K562 (cell line): ENCODE measurements around the gene BSDC1. TPM values are rescaled to one million over a fixed set of nuclear protein-coding genes. Genes with fewer than 3 reads are reported as not detected.

ENCODE experiments used
- ATAC-seq: fragments of 200-7000 bp; cut with Tn5 transposase; 3 replicates; pipeline ENCODE4 v1.9.1; 2020; ENCODE audit warnings: moderate library complexity
- BruUV-seq: library from RNA; stranded (reverse); fragments of 400-500 nt; replicated peaks from 2 replicates; lab custom pipeline; 2021; lab: Mats Ljungman, UMichigan
- CTCF ChIA-PET: fragments of 300-600 bp; formaldehyde crosslinking; extraction: SDS; loops from one replicate; lab custom pipeline; 2021; ENCODE audit warnings: low intra/inter-chr PET ratio; lab: Yijun Ruan, JAX
- POLR2A ChIA-PET: fragments of 300-600, 350-650 bp; sonication (Branson Sonifier 250); formaldehyde crosslinking; extraction: SDS; loops from one replicate; lab custom pipeline; 2021; ENCODE audit warnings: antibody characterized with exemption, inconsistent platforms; lab: Yijun Ruan, JAX
- DNase-seq, 4 experiments: peaks; one replicate each; pipeline versions ENCODE4 v3.0.0 to v3.0.0-alpha.2; 2011 to 2018; ENCODE audit warnings: low spot score in 3 of 4, mixed read lengths in 3 of 4; ENCODE audit errors: extremely low read depth in 1 of 4
- FAIRE-seq: peaks from 2 replicates; lab custom pipeline; 2011; peaks lifted over from hg19 to GRCh38; lab: Jason Lieb, UNC
- H2AFZ ChIP-seq: 2 replicates; pipeline ENCODE4 v1.6.0; 2011; ENCODE audit warnings: low read depth, low read length, control low read depth, inconsistent platforms
- H3K27ac ChIP-seq: fragments of 200-600 bp; 3 replicates; pipeline ENCODE4 v1.8.0; 2011; ENCODE audit warnings: low read depth, mild to moderate bottlenecking, control low read depth, inconsistent platforms, low read length, moderate library complexity, mixed read lengths; ENCODE audit errors: extremely low read depth
- H3K27me3 ChIP-seq, 2 experiments: fragments of 300-600 bp in 1 of 2; 2 replicates in 1 of 2; 3 replicates in 1 of 2; pipeline versions ENCODE4 v1.6.0 to v1.8.0; 2011; ENCODE audit warnings: inconsistent platforms in 2 of 2, low read length in 2 of 2, mild to moderate bottlenecking in 1 of 2, mixed read lengths in 1 of 2, moderate library complexity in 1 of 2; ENCODE audit not compliant: control insufficient read depth in 2 of 2, insufficient read depth in 2 of 2
- H3K36me3 ChIP-seq: fragments of 300-600 bp; 3 replicates; pipeline ENCODE4 v1.8.0; 2011; ENCODE audit warnings: mild to moderate bottlenecking, low read length, inconsistent platforms; ENCODE audit not compliant: control insufficient read depth, insufficient read depth
- H3K4me1 ChIP-seq, 2 experiments: fragments of 200-600 bp in 1 of 2; replicated peaks in 1 of 2; 2 replicates in 1 of 2; 3 replicates in 1 of 2; pipeline versions ENCODE4 v1.5.1 to v1.8.0; 2011; ENCODE audit warnings: inconsistent platforms in 2 of 2, low read length in 2 of 2, mild to moderate bottlenecking in 1 of 2, mixed read lengths in 1 of 2, moderate library complexity in 1 of 2; ENCODE audit not compliant: control insufficient read depth in 2 of 2, insufficient read depth in 2 of 2
- H3K4me2 ChIP-seq: 2 replicates; pipeline ENCODE4 v1.6.1; 2011; ENCODE audit warnings: low read length, control low read depth, inconsistent platforms, mixed read lengths; ENCODE audit not compliant: insufficient read depth
- H3K4me3 ChIP-seq: fragments of 200-600 bp; sonication (generic), shearing (Covaris generic); 2 replicates; pipeline ENCODE4 v1.5.1; 2016; ENCODE audit warnings: control low read depth, inconsistent platforms
- H3K79me2 ChIP-seq: fragments of 200-600 bp; 3 replicates; pipeline ENCODE4 v1.8.0; 2011; ENCODE audit warnings: low read length, inconsistent platforms; ENCODE audit not compliant: control insufficient read depth, insufficient read depth
- H3K9ac ChIP-seq, 2 experiments: 2 replicates each; pipeline versions ENCODE4 v1.6.0 to v1.6.1; 2011; ENCODE audit warnings: low read depth in 2 of 2, low read length in 2 of 2, control low read depth in 1 of 2, inconsistent platforms in 1 of 2, mild to moderate bottlenecking in 1 of 2, mixed read lengths in 1 of 2; ENCODE audit not compliant: insufficient read depth in 1 of 2
- H3K9me1 ChIP-seq: one replicate; pipeline ENCODE4 v1.6.0; 2011; ENCODE audit warnings: inconsistent platforms, mild to moderate bottlenecking, low read length, moderate library complexity; ENCODE audit not compliant: control insufficient read depth, insufficient read depth
- H3K9me3 ChIP-seq: replicated peaks from 2 replicates; pipeline ENCODE4 v1.5.1; 2011; ENCODE audit warnings: low read depth, low read length, inconsistent platforms; ENCODE audit not compliant: control insufficient read depth, insufficient read depth
- H4K20me1 ChIP-seq: replicated peaks from 2 replicates; pipeline ENCODE4 v1.6.1; 2011; ENCODE audit warnings: low read length, inconsistent platforms, mixed read lengths; ENCODE audit not compliant: control insufficient read depth, insufficient read depth
- ERF ChIP-seq: fragments of 450-650 bp; formaldehyde crosslinking; IDR thresholded peaks from 2 replicates; pipeline ENCODE4 v1.4.0; 2020; ENCODE audit warnings: mild to moderate bottlenecking, mixed read lengths
- ESRRA ChIP-seq: fragments of 450-650 bp; IDR thresholded peaks from 2 replicates; pipeline ENCODE4 v1.6.1; 2014; ENCODE audit warnings: low read depth, mild to moderate bottlenecking, moderate library complexity, borderline replicate concordance
- HCFC1 ChIP-seq: IDR thresholded peaks from 2 replicates; pipeline ENCODE4 v1.6.1; 2012; ENCODE audit warnings: low read depth, low read length, improper control_type of control experiment
- HMGN3 ChIP-seq: IDR thresholded peaks from 2 replicates; pipeline ENCODE4 v1.6.1; 2011; ENCODE audit warnings: borderline replicate concordance, low read depth, mild to moderate bottlenecking, mixed read lengths, low read length; ENCODE audit not compliant: insufficient read length; ENCODE audit errors: extremely low read depth
- MEIS2 ChIP-seq: fragments of 450-650 bp; IDR thresholded peaks from 2 replicates; pipeline ENCODE4 v1.6.1; 2014; ENCODE audit warnings: mild to moderate bottlenecking; ENCODE audit not compliant: partially characterized antibody
- PHB ChIP-seq: fragments of 250-450 bp; sonication (Bioruptor Pico); IDR thresholded peaks from 2 replicates; pipeline ENCODE4 v1.5.0; 2021
- SAFB2 ChIP-seq: fragments of 200-400 bp; formaldehyde crosslinking; IDR thresholded peaks from 2 replicates; pipeline ENCODE4 v1.6.1; 2018; ENCODE audit warnings: borderline replicate concordance, low read length, low read depth, moderate library complexity; ENCODE audit not compliant: severe bottlenecking
- SIN3B ChIP-seq: fragments of 450-650 bp; IDR thresholded peaks from 2 replicates; pipeline ENCODE4 v1.6.1; 2017; ENCODE audit warnings: low read depth, mild to moderate bottlenecking, moderate library complexity
- SMC3 ChIP-seq: conservative IDR thresholded peaks from 2 replicates; pipeline ENCODE4 v1.6.1; 2011; ENCODE audit warnings: low read depth, low read length, improper control_type of control experiment; ENCODE audit not compliant: insufficient read depth
- TOE1 ChIP-seq, 2 experiments: fragments of 450-650 bp in 1 of 2; sonication (generic) in 1 of 2; formaldehyde crosslinking in 1 of 2; IDR thresholded peaks; 2 replicates each; pipeline versions ENCODE4 v1.7.1 to v1.8.0; 2016 to 2022; ENCODE audit warnings: borderline replicate concordance in 2 of 2, mild to moderate bottlenecking in 2 of 2, antibody characterized with exemption in 1 of 2, inconsistent platforms in 1 of 2, low read depth in 1 of 2, missing genetic modification reagents in 1 of 2, moderate library complexity in 1 of 2
- ZFX ChIP-seq: sonication (generic); formaldehyde crosslinking; IDR thresholded peaks from 2 replicates; pipeline ENCODE4 v1.8.0; 2022; ENCODE audit warnings: mild to moderate bottlenecking, missing genetic modification reagents, moderate library complexity
- ZKSCAN1 ChIP-seq: fragments of 150-350 bp; IDR thresholded peaks from 2 replicates; pipeline ENCODE4 v1.6.1; 2016; ENCODE audit warnings: low read depth, low read length
- ZNF311 ChIP-seq: fragments of 250-450 bp; sonication (Bioruptor Pico); IDR thresholded peaks from 2 replicates; pipeline ENCODE4 v1.4.0; 2020; ENCODE audit warnings: mild to moderate bottlenecking, moderate library complexity
- ZNF586 ChIP-seq: fragments of 450-650 bp; formaldehyde crosslinking; conservative IDR thresholded peaks from 2 replicates; pipeline ENCODE4 v1.4.0; 2020; ENCODE audit warnings: mild to moderate bottlenecking, moderate library complexity
- ZNF695 ChIP-seq: fragments of 450-650 bp; formaldehyde crosslinking; IDR thresholded peaks from 2 replicates; pipeline ENCODE4 v1.4.0; 2020; ENCODE audit warnings: mild to moderate bottlenecking, moderate library complexity
- ZZZ3 ChIP-seq: fragments of 450-650 bp; IDR thresholded peaks from 2 replicates; pipeline ENCODE4 v1.6.1; 2016; ENCODE audit warnings: antibody characterized with exemption, mild to moderate bottlenecking, moderate library complexity
- WGBS: fragments of 100-300 bp; shearing (Covaris generic); methylation state at CpG from one replicate; pipeline ENCODE4 v1.1.6; 2016; ENCODE audit warnings: low coverage, mixed read lengths; ENCODE audit not compliant: insufficient coverage; ENCODE audit errors: missing lambda C conversion rate; 5-methylcytosine and 5-hydroxymethylcytosine counted together
- in situ Hi-C: fragments of 300-500 bp; cut with MboI; formaldehyde crosslinking; loops from 4 replicates; pipeline ENCODE4 v1.15.0; 2018; ENCODE audit warnings: inconsistent platforms, mixed read lengths
- intact Hi-C: fragments of 100-400 bp; cut with micrococcal nuclease; formaldehyde crosslinking; loops from 2 replicates; pipeline ENCODE4 v1.14.2; 2022
- polyA plus RNA-seq, 8 experiments: library from polyadenylated mRNA; depleted of rRNA in 4 of 8; stranded (reverse) in 5 of 8; unstranded in 3 of 8; fragments of >200 nt; fragmentation: Nextera tagmentation in 2 of 8; fragmentation: Illumina TruSeq in 1 of 8; extraction: Ambion mirVana in 2 of 8; extraction: Trizol in 1 of 8; gene quantifications; 2 replicates each; pipeline versions ENCODE4 v1.2.1 to v1.2.3, GENCODE V29; 2011 to 2014; ENCODE audit warnings: inconsistent platforms in 1 of 8, missing spikeins in 1 of 8
- total RNA-seq, 7 experiments: library from RNA; depleted of rRNA in 6 of 7; stranded (reverse); fragments of >200 nt in 6 of 7; fragmentation: Illumina TruSeq in 2 of 7; extraction: Trizol in 2 of 7; gene quantifications; 2 replicates each; pipeline versions ENCODE4 v1.2.1 to v1.2.3, GENCODE V29; 2011 to 2021; ENCODE audit warnings: low replicate concordance in 1 of 7
- TF ChIP-seq, protein P1 (sequence below): fragments of 450-650 bp; formaldehyde crosslinking; IDR thresholded peaks from 2 replicates; pipeline ENCODE4 v1.4.0; 2020; ENCODE audit warnings: mild to moderate bottlenecking, moderate library complexity
- TF ChIP-seq, protein P2 (sequence below): fragments of 450-650 bp; IDR thresholded peaks from 2 replicates; pipeline ENCODE4 v1.6.1; 2016; ENCODE audit warnings: antibody characterized with exemption

BSDC1 gene
- total and polyA plus RNA-seq, 9 of the 15 experiments (the other 6 are each of a cell fraction or from before 2014, with no cell fraction given), result 10.2 to 96.8 (median 73.1) TPM

DNA sequence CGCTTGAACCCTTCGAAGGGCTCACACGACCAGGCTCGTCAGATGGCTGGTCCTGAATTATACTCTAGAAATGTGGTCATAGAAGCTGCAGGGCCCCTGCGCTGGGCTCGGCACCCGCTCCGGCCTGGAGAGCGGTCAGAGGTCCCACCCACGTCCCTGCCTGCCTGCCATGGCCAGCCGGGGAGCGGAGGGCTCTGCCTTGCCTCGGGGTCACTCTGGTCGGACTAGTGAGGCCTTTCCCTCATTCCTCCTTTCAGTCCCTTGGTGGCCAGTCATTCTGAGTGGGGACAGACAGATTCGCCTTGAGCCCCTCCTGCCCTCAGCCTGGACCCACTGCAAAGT lies 57.7 kb downstream of the BSDC1 start (continued):
- no peak for TF ChIP-seq SIN3B
- TF ChIP-seq ZFX, result peak; percentile 4; the same call in 1 of the 2 replicates
- no peak for TF ChIP-seq MEIS2
- no peak for TF ChIP-seq SAFB2
- TF ChIP-seq ESRRA, result 0 out of 2 replicates have a peak, but pooled peaks have one; percentile 27

DNA sequence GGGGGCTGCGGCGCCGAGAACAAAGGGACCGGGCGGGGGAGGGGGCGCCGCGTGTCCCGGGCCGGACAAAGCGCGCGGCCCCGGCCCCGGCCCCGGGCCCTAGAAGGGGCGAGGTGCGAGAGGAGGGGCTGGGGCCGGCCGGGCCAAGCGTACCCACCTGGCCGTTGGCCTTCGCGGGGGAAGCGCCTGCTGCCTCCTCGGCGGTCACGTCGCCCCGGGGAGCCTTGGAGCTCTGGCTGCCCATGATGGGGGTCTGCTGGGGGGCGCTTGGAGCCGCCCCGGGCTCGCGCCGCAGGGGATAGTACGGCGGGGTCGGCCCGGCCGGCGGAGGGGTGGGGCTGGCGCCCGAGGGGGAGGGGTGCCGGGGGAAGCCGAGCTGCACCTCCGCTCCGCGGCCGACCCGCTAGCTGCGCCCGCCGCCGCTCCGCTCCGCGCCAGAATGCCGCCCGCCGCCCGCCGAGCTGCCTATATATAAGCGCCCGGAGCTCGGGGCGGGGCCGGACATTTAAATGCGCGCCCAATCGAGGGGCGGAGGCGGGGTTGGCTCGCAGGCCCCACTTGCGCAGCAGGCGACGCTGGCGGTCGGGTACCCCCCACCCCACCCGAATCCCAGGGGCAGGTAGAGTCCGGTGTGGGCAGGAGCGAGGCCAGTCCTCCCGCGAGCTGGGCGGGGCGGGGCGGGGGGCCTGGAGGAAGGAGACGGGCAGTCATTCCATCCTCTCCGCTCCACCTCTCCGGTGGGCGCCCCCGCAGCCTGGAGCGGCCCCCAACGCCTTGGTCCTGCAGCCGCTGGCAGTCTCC lies 58.3 kb downstream of the BSDC1 start, which contains the start of gene MARCKSL1:
MARCKSL1 (minus strand) TSS at position 444 of the 801 bp plus-strand sequence; CDS start at position 244, 200 bp downstream.
- peak within 1 kb of the TSS; percentile 59 for H2AFZ ChIP-seq
- H3K36me3 ChIP-seq, result peaks cover 40% of the 10 kb centered on the region
- intact Hi-C loops, result loop anchor here (1.0 to 5.0 kb wide), 2 partner anchors 56 to 78 kb away; partner anchors contain the start of gene BSDC1
- H3K4me2 ChIP-seq, result peak within 1 kb of the TSS; percentile 85
- peak within 1 kb of the TSS; percentile 89 for H3K4me3 ChIP-seq
- H3K9me3 ChIP-seq, result no peaks in the 10 kb centered on the region
- peaks cover 25 to 50% of the 10 kb centered on the region in 2 experiments for H3K4me1 ChIP-seq
- CTCF ChIA-PET, result interaction anchor here (0.6 kb wide), 1 partner anchor 68 kb away, joined by 4 read pairs; no protein-coding TSS in a partner anchor
- 2% methylated on average over 59 of the region's 95 CpGs for WGBS
- peaks cover 27% of the 10 kb centered on the region for H3K79me2 ChIP-seq
- ATAC-seq, result peak; percentile 77
- H3K9me1 ChIP-seq, result peaks cover 5% of the 10 kb centered on the region
- in situ Hi-C loops, result no loop called here
- H3K9ac ChIP-seq, result peak within 1 kb of the TSS; percentile 81 to 97
- POLR2A ChIA-PET, result interaction anchor here (0.6 to 5.9 kb wide), 35 partner anchors 11 to 575 kb away, joined by 3 to 59 read pairs (median 4); partner anchors contain the start of genes BSDC1, CCDC28B, HDAC1 and IQCC
- DNase-seq, result peak; percentile 89 to 95 (median 94)
- H3K27ac ChIP-seq, result peak within 1 kb of the TSS; percentile 88
- H4K20me1 ChIP-seq, result peaks cover 17% of the 10 kb centered on the region; the same call in 1 of the 2 replicates
- H3K27me3 ChIP-seq, result no peaks in the 10 kb centered on the region
- BruUV-seq, result no TSS peak
- no peak for FAIRE-seq
- TF ChIP-seq ZZZ3 (no peak), TOE1 (IDR thresholded peaks at IDR 0.05; ENCODE audit: borderline replicate concordance) (no peak), TOE1 (CRISPR knock-in tag; IDR thresholded peaks at IDR 0.05; ENCODE audit: borderline replicate concordance, low read depth) (no peak), SMC3 (no peak), ZNF311 (CRISPR knock-in tag) (no peak), ZNF586 (CRISPR knock-in tag) (no peak), ZKSCAN1 (no peak), ZNF695 (CRISPR knock-in tag) (no peak), HMGN3 (peak; percentile 4), PHB (CRISPR knock-in tag) (no peak), ERF (CRISPR knock-in tag) (no peak), HCFC1 (no peak)
- TF ChIP-seq, protein P1, sequence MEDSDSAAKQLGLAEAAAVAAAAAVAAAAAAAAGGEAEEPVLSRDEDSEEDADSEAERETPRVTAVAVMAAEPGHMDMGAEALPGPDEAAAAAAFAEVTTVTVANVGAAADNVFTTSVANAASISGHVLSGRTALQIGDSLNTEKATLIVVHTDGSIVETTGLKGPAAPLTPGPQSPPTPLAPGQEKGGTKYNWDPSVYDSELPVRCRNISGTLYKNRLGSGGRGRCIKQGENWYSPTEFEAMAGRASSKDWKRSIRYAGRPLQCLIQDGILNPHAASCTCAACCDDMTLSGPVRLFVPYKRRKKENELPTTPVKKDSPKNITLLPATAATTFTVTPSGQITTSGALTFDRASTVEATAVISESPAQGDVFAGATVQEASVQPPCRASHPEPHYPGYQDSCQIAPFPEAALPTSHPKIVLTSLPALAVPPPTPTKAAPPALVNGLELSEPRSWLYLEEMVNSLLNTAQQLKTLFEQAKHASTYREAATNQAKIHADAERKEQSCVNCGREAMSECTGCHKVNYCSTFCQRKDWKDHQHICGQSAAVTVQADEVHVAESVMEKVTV, result no peak
- TF ChIP-seq, protein P2, sequence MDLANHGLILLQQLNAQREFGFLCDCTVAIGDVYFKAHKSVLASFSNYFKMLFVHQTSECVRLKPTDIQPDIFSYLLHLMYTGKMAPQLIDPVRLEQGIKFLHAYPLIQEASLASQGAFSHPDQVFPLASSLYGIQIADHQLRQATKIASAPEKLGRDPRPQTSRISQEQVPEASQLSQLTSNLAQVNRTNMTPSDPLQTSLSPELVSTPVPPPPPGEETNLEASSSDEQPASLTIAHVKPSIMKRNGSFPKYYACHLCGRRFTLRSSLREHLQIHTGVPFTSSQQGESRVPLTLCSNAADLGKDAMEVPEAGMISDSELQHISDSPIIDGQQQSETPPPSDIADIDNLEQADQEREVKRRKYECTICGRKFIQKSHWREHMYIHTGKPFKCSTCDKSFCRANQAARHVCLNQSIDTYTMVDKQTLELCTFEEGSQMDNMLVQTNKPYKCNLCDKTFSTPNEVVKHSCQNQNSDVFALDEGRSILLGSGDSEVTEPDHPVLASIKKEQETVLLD, result no peak
